Hematopoietic multipotent progenitor cell treated with erythropoietin and hydrocortisone succinate and interleukin-3 and kit ligand, for 15 days (in vitro differentiated cells): ENCODE measurements around the gene COPS3.
"Not testable (repeated sequence)": the region's sequence is repeated elsewhere in the genome, so short reads cannot be mapped to it uniquely, and the experiment has no call there.

Experiments
- DNase-seq: peaks from one replicate; pipeline ENCODE4 v3.0.0-alpha.2; 2015; ENCODE audit warnings: low spot score

COPS3 gene

DNA sequence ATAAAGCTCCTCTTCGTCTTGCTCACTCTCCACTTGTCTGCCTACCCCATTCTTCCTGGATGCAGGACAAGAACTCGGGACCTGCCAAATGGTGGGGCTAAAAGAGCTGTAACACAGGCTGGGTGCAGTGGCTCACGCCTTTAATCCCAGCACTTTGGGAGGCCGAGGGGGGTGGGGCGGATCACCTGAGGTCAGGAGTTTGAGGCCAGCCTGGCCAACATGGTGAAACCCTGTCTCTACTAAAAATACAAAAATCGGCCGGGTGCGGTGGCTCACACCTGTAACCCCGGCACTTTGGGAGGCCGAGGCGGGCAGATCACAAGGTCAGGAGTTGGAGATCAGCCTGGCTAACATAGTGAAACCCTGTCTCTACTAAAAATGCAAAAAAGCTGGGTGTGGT, 20.6 kb upstream of the COPS3 start:
- not testable (repeated sequence) for DNase-seq

GRCh38 chr17:17300624-17301568, 19.9 kb upstream of the COPS3 start:
- DNase-seq: peak; percentile 70

GRCh38 chr17:17298108-17298507, 17.1 kb upstream of the COPS3 start:
- DNase-seq: no peak

DNA sequence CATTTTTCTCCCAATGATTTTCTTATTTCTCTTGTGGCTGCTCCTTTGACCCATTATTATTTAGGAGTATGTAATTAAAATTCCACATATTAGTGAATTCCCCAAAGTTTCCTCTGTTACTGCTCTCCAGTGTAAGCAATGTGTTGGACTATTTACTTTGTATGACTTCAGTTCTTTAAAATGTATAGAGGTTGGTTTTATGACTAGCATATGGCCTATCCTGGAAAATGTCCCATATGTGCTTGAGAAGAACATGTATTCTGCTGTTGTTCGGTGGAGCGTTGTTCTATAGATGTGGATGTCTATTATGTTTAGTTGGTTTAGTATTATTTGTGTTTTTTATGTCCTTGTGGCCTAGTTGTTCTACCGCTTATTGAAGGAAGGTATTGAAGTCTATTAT, 16.2 kb upstream of the COPS3 start:
- no peak for DNase-seq

- DNase-seq: no peak
These were observed 14.1 kb upstream of the COPS3 start for GRCh38 chr17:17295141-17295540.

DNA sequence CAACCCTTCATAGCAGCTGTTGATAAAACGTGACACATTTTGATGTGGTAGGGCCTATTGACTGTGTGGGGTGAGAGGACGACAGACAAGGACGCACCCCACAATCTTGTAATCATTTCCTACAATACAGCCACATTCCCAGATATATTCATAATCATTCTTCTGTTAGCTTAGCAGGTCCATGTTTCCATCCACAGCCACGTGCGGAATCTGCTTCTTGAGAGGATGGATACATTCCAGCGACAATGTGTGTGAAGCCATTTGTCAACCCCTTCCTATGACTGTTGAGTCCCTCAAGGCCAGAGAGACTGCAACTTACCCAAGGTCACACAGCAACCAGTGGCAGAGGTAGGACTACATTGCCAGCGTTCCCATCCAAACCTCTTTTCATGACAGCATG, 8.7 kb upstream of the COPS3 start:
- no peak for DNase-seq

GRCh38 chr17:17289086-17289485, 8.0 kb upstream of the COPS3 start:
- DNase-seq: no peak

DNA sequence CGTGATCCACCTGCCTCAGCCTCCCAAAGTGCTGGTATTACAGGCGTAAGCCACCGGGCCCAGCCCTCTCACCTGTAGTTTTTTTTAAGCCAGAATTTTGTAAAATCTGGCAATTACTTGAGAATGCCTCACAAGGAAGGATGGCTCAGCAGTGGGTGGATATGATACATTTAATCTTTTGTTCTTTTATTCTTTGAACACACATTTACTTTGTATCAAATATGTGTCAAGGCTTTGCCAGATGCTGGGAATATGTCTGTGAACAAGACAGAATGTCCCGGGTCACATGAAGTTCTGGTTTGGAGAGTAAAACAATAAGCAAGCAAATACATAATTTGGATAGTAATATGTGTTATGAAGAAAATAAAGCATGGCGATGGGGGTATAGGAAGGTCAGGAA, 4.9 kb upstream of the COPS3 start:
- no peak for DNase-seq

- peak; percentile 15 for DNase-seq
These were observed 1.7 kb downstream of the COPS3 start for GRCh38 chr17:17279316-17279715.

GRCh38 chr17:17277431-17277830, 3.6 kb downstream of the COPS3 start:
- DNase-seq: not testable (repeated sequence)

GRCh38 chr17:17275971-17276370, 5.1 kb downstream of the COPS3 start:
- DNase-seq: peak; percentile 2

- DNase-seq: peak; percentile 38
These were observed 10.9 kb downstream of the COPS3 start for GRCh38 chr17:17269926-17270773.

DNA sequence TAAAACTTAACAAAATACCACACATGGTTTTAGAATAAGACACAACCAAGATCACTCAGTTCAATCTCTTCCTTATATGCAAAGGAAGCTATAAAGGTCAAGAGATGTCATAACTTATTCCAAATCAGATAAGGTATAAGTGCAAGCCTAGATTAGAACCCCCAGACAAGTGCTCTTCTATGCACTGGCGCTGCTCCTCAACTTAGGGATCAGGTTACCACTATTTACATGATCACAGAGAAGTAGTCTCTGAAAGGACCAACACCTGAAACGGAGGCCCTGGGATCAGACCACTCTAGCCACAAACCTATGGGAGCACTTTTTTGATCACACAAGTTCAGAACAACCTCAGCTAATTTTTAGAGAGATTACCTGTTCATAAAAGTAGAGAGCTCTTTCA, 16.6 kb downstream of the COPS3 start:
- DNase-seq: no peak

DNA sequence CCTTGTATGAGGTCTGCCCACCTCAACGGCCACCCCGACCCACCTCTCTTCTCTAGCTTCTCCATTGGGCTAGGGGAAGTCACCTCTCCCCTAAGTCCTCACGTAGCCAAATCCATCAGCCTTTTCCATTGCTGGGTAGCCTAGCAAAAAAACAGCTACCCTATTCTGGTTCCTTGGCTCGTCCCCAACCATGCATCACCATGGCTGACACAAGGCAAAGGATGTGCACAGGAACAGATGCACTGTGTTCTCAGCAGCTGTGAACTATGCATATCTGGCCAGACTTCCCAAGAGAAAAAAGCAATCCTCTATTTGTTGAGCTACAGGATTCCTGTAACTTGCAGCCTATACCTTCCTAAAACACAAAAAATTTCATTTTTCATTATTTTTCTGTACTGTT, 22.0 kb downstream of the COPS3 start:
- no peak for DNase-seq

- DNase-seq: no peak
These were observed 23.0 kb downstream of the COPS3 start for GRCh38 chr17:17258011-17258410.

GRCh38 chr17:17256316-17256715, 24.7 kb downstream of the COPS3 start:
- no peak for DNase-seq

GRCh38 chr17:17255689-17256088, 25.4 kb downstream of the COPS3 start:
- DNase-seq: not testable (repeated sequence)

DNA sequence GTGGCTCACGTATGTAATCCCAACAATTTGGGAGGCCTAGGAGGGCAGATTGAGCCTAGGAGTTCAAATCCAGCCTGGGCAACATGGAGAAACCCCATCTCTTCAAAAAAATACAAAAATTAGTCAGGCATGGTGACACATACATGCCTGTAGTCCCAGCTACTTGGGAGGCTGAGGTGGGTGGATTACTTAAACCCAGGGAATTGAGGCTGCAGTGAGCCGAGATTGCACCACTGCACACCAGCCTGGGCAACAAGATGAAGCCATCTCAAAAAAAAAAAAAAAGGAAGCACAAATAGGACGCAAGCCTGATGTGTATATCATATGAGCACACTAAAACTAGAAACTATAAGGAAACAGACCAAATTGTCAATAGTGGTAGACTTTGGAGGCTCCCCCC, 27.0 kb downstream of the COPS3 start:
- DNase-seq: no peak

- peak; percentile 70 for DNase-seq
These were observed 27.6 kb downstream of the COPS3 start for GRCh38 chr17:17253406-17253805.

- DNase-seq: peak; percentile 90
These were observed 28.8 kb downstream of the COPS3 start for GRCh38 chr17:17252149-17252661.

- no peak for DNase-seq
These were observed 34.2 kb downstream of the COPS3 start for GRCh38 chr17:17246879-17247278.

GRCh38 chr17:17243163-17243562, 37.9 kb downstream of the COPS3 start:
- no peak for DNase-seq

GRCh38 chr17:17242246-17242645, 38.8 kb downstream of the COPS3 start:
- DNase-seq: no peak
